Globus pallidus (tissue), 1 donor: ENCODE results near the gene CPNE5.
"Not testable (repeated sequence)": the region's sequence is repeated elsewhere in the genome, so short reads cannot be mapped to it uniquely, and the experiment has no call there.

ENCODE experiments used
- DNase-seq: peaks from one replicate; pipeline ENCODE4 v3.0.0-alpha.2; 2015; ENCODE audit warnings: low spot score

The CPNE5 gene

GRCh38 chr6:36723992-36724391 lies 115.3 kb downstream of the CPNE5 start:
- DNase-seq: not testable (repeated sequence)

GRCh38 chr6:36722879-36723278 lies 116.4 kb downstream of the CPNE5 start:
- DNase-seq: no peak

- no peak for DNase-seq
These were observed 116.9 kb downstream of the CPNE5 start for GRCh38 chr6:36722365-36722764.

- no peak for DNase-seq
These were observed 117.7 kb downstream of the CPNE5 start for GRCh38 chr6:36721369-36722140.

- DNase-seq: no peak
These were observed 118.7 kb downstream of the CPNE5 start for GRCh38 chr6:36720251-36721141.

GRCh38 chr6:36719126-36719525 lies 120.1 kb downstream of the CPNE5 start:
- DNase-seq: no peak

- DNase-seq: no peak
These were observed 120.7 kb downstream of the CPNE5 start for GRCh38 chr6:36718560-36718959.

- no peak for DNase-seq
These were observed 121.2 kb downstream of the CPNE5 start for GRCh38 chr6:36717871-36718540.

- no peak for DNase-seq
These were observed 121.9 kb downstream of the CPNE5 start for GRCh38 chr6:36717231-36717825.

GRCh38 chr6:36716476-36717093 lies 122.7 kb downstream of the CPNE5 start:
- DNase-seq: no peak

- no peak for DNase-seq
These were observed 123.8 kb downstream of the CPNE5 start for GRCh38 chr6:36715469-36715868.

- DNase-seq: no peak
These were observed 124.7 kb downstream of the CPNE5 start for GRCh38 chr6:36714511-36714910.

GRCh38 chr6:36713846-36714245 lies 125.4 kb downstream of the CPNE5 start:
- no peak for DNase-seq

GRCh38 chr6:36712816-36713215 lies 126.4 kb downstream of the CPNE5 start:
- DNase-seq: no peak

- no peak for DNase-seq
These were observed 132.9 kb downstream of the CPNE5 start for GRCh38 chr6:36706339-36706738.

GRCh38 chr6:36704961-36705577 lies 134.2 kb downstream of the CPNE5 start:
- DNase-seq: not testable (repeated sequence)

GRCh38 chr6:36703982-36704381 lies 135.3 kb downstream of the CPNE5 start:
- DNase-seq: no peak

GRCh38 chr6:36703081-36703606 lies 136.1 kb downstream of the CPNE5 start:
- no peak for DNase-seq

- DNase-seq: no peak
These were observed 136.6 kb downstream of the CPNE5 start for GRCh38 chr6:36702656-36703055.

- DNase-seq: no peak
These were observed 137.7 kb downstream of the CPNE5 start for GRCh38 chr6:36701401-36701991.

GRCh38 chr6:36700831-36701230 lies 138.4 kb downstream of the CPNE5 start:
- no peak for DNase-seq
